ENCODE data around the gene PPARGC1A. TPM values are rescaled to one million over a fixed set of nuclear protein-coding genes. Genes with fewer than 3 reads are reported as not detected.

Gene PPARGC1A
- polyA plus RNA-seq, 2 of the 4 experiments (the other 2 are of a cell fraction), result 0.04 TPM

DNA sequence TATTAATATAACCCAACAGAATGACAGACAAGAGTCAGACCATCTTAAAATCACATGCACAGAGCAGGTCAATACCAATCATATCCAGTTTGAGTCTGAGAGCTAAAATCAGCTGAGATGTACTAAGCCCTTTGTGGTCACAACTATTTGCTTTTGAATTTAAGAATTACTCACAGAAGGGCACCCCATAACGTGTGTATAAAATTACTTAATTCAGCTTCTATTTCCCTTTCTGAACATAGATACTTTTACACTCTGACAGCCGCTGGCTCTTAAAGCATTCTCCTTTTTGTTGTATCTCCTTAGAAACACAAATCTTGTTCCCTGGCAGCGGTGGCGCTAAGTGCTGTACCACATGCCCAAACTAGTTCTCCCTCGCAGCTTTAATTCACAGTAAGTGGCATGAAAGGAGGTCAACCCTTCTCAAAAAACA, 14.8 kb upstream of the PPARGC1A start:
- ATAC-seq (no peak), FAIRE-seq (no peak), DNase-seq (ENCODE audit: low read depth in 1 of 2, low spot score in 1 of 2) (no peak)
- WGBS (ENCODE audit: missing lambda C conversion rate), result 27% methylated on average over 5 of the region's 5 CpGs
- Histone ChIP-seq H3K27ac (no peak overlapping the region), H3K4me1 (no peaks in the 10 kb centered on the region), H3K9me3 (no peaks in the 10 kb centered on the region), H3K4me2 (no peak overlapping the region), H3K4me3 (no peak overlapping the region)
- ChIA-PET POLR2A (no interaction called here), CTCF (no interaction called here)
- TF ChIP-seq, protein P1, sequence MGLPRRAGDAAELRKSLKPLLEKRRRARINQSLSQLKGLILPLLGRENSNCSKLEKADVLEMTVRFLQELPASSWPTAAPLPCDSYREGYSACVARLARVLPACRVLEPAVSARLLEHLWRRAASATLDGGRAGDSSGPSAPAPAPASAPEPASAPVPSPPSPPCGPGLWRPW (IDR thresholded peaks at IDR 0.05), result no peak
- TF ChIP-seq RAD21 (conservative IDR thresholded peaks at IDR 0.05 in 1 of 2, IDR thresholded peaks at IDR 0.05 in 1 of 2) (no peak), TP53 (CRISPR knock-in tag; IDR thresholded peaks at IDR 0.05) (no peak), EHF (CRISPR knock-in tag; IDR thresholded peaks at IDR 0.05) (no peak), MYC (IDR thresholded peaks at IDR 0.05; ENCODE audit: borderline replicate concordance, low read length) (no peak), FOSB (CRISPR knock-in tag; IDR thresholded peaks at IDR 0.05) (no peak), NPAS2 (CRISPR knock-in tag; IDR thresholded peaks at IDR 0.05; ENCODE audit: borderline replicate concordance) (no peak), KDM1A (IDR thresholded peaks at IDR 0.05; ENCODE audit: low read depth) (no peak)

DNA sequence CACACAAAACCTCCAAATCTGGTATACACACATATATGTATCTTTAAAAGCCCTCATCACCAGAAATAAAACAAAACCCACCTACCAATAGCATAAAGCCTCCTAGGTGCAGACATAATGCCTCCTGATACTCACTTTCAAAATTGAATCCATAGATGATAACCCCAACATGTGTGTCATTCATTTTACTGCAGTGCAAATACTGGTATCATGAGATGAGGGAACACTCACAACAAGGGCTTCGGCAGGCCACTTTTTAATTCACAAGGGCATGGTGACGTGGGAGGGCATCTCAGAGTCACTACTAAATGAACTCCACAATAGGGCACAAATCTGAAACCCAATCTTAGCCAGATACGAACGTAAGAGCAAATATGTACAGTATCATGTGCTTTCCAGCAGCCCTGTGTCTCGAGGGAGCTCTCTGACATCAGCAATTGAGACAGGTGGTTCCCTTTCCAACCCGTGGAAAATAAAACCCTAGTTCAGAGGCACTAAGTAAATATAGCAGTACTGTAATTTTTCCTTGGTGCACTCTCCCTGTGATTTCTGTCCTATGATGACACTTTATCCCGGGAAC, 14.1 kb upstream of the PPARGC1A start:
- H3K4me1 ChIP-seq, result no peaks in the 10 kb centered on the region
- no peak overlapping the region for H3K27ac ChIP-seq
- DNase-seq (ENCODE audit: low read depth in 1 of 2, low spot score in 1 of 2) (no peak), FAIRE-seq (no peak), ATAC-seq (no peak)
- WGBS (ENCODE audit: missing lambda C conversion rate), result 7% methylated on average over 7 of the region's 7 CpGs
- H3K4me2 ChIP-seq, result no peak overlapping the region
- TF ChIP-seq POLR2AphosphoS2 (conservative IDR thresholded peaks at IDR 0.05; ENCODE audit: low read length) (no peak), TFCP2L1 (CRISPR knock-in tag; IDR thresholded peaks at IDR 0.05) (no peak), NFE2L2 (conservative IDR thresholded peaks at IDR 0.05; ENCODE audit: low read length) (no peak), SMC3 (IDR thresholded peaks at IDR 0.05) (no peak), FOSL2 (IDR thresholded peaks at IDR 0.05) (no peak), FOSL2 (CRISPR knock-in tag; IDR thresholded peaks at IDR 0.05) (no peak), CHD4 (IDR thresholded peaks at IDR 0.05; ENCODE audit: borderline replicate concordance) (no peak), FOXS1 (CRISPR knock-in tag; IDR thresholded peaks at IDR 0.05) (no peak), JUNB (IDR thresholded peaks at IDR 0.05) (no peak)
- TF ChIP-seq, protein P2, sequence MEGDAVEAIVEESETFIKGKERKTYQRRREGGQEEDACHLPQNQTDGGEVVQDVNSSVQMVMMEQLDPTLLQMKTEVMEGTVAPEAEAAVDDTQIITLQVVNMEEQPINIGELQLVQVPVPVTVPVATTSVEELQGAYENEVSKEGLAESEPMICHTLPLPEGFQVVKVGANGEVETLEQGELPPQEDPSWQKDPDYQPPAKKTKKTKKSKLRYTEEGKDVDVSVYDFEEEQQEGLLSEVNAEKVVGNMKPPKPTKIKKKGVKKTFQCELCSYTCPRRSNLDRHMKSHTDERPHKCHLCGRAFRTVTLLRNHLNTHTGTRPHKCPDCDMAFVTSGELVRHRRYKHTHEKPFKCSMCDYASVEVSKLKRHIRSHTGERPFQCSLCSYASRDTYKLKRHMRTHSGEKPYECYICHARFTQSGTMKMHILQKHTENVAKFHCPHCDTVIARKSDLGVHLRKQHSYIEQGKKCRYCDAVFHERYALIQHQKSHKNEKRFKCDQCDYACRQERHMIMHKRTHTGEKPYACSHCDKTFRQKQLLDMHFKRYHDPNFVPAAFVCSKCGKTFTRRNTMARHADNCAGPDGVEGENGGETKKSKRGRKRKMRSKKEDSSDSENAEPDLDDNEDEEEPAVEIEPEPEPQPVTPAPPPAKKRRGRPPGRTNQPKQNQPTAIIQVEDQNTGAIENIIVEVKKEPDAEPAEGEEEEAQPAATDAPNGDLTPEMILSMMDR (IDR thresholded peaks at IDR 0.05), result no peak
- TF ChIP-seq, protein P3, sequence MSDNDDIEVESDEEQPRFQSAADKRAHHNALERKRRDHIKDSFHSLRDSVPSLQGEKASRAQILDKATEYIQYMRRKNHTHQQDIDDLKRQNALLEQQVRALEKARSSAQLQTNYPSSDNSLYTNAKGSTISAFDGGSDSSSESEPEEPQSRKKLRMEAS (IDR thresholded peaks at IDR 0.05), result no peak
- TF ChIP-seq, protein P4, sequence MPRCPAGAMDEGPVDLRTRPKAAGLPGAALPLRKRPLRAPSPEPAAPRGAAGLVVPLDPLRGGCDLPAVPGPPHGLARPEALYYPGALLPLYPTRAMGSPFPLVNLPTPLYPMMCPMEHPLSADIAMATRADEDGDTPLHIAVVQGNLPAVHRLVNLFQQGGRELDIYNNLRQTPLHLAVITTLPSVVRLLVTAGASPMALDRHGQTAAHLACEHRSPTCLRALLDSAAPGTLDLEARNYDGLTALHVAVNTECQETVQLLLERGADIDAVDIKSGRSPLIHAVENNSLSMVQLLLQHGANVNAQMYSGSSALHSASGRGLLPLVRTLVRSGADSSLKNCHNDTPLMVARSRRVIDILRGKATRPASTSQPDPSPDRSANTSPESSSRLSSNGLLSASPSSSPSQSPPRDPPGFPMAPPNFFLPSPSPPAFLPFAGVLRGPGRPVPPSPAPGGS (IDR thresholded peaks at IDR 0.05), result no peak
- ChIA-PET POLR2A (no interaction called here), CTCF (no interaction called here)
- no peaks in the 10 kb centered on the region for H3K9me3 ChIP-seq
- no peak overlapping the region for H3K4me3 ChIP-seq

DNA sequence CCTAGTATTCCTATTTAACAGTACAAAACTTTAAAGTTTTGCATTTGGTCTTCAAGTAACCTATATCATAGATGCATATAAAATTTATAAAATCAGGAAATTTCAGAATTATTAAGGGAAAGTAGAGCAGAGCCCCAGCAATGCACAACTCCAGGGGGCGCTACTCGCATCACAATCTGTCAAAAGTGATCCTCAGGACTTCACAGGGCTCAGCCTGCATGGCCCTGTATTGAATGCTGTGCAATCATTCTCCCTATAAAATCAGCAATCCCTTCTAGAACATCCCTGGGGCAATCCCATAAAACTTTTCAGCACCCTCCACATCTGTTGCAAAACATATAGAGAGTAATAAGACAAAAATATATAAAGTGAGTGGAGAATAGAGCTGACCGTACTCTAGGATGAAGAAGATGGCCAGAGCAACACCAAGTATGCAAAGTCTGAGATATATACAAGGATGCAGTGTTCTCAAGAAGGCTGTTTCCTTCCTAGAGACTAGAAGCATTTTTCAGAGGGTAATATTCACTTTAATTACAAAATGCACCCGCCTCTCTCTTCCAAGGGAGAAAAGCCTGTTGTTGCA, 12.5 kb upstream of the PPARGC1A start:
- no peaks in the 10 kb centered on the region for H3K4me1 ChIP-seq
- no peak for FAIRE-seq
- no peak overlapping the region for H3K4me2 ChIP-seq
- ChIA-PET CTCF (interaction anchor here (0.9 kb wide), 1 partner anchor 10 kb away, joined by 5 read pairs; no protein-coding TSS in a partner anchor), POLR2A (no interaction called here)
- no peak for DNase-seq (ENCODE audit: low read depth in 1 of 2, low spot score in 1 of 2)
- H3K9me3 ChIP-seq, result no peaks in the 10 kb centered on the region
- no peak overlapping the region for H3K27ac ChIP-seq
- TF ChIP-seq, protein P5, sequence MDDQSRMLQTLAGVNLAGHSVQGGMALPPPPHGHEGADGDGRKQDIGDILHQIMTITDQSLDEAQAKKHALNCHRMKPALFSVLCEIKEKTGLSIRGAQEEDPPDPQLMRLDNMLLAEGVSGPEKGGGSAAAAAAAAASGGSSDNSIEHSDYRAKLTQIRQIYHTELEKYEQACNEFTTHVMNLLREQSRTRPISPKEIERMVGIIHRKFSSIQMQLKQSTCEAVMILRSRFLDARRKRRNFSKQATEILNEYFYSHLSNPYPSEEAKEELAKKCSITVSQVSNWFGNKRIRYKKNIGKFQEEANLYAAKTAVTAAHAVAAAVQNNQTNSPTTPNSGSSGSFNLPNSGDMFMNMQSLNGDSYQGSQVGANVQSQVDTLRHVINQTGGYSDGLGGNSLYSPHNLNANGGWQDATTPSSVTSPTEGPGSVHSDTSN (IDR thresholded peaks at IDR 0.05), result no peak
- TF ChIP-seq, protein P6, sequence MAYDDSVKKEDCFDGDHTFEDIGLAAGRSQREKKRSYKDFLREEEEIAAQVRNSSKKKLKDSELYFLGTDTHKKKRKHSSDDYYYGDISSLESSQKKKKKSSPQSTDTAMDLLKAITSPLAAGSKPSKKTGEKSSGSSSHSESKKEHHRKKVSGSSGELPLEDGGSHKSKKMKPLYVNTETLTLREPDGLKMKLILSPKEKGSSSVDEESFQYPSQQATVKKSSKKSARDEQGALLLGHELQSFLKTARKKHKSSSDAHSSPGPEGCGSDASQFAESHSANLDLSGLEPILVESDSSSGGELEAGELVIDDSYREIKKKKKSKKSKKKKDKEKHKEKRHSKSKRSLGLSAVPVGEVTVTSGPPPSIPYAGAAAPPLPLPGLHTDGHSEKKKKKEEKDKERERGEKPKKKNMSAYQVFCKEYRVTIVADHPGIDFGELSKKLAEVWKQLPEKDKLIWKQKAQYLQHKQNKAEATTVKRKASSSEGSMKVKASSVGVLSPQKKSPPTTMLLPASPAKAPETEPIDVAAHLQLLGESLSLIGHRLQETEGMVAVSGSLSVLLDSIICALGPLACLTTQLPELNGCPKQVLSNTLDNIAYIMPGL (CRISPR knock-in tag; IDR thresholded peaks at IDR 0.05; ENCODE audit: borderline replicate concordance), result no peak
- TF ChIP-seq SREBF2 (IDR thresholded peaks at IDR 0.05), result no peak
- TF ChIP-seq ZSCAN20 (CRISPR knock-in tag; IDR thresholded peaks at IDR 0.05), result no peak
- no peak for TF ChIP-seq CHD2 (IDR thresholded peaks at IDR 0.05; ENCODE audit: low read length, partially characterized antibody)
- TF ChIP-seq, protein P4 (IDR thresholded peaks at IDR 0.05), result no peak
- no peak for TF ChIP-seq SMC3 (IDR thresholded peaks at IDR 0.05)
- no peak for TF ChIP-seq NFE2L2 (conservative IDR thresholded peaks at IDR 0.05; ENCODE audit: low read length)
- TF ChIP-seq RAD21 (conservative IDR thresholded peaks at IDR 0.05 in 1 of 2, IDR thresholded peaks at IDR 0.05 in 1 of 2), result no peak
- no peak for ATAC-seq
- WGBS (ENCODE audit: missing lambda C conversion rate), result 15% methylated on average over 4 of the region's 4 CpGs
- no peak overlapping the region for H3K4me3 ChIP-seq
